Ishikawa (cell line): ENCODE data around the gene TTC29.

ENCODE experiments used
- CEBPB ChIP-seq: IDR thresholded peaks from 2 replicates; pipeline ENCODE4 v1.6.1; 2012
- CREB1 ChIP-seq: IDR thresholded peaks from 2 replicates; pipeline ENCODE4 v1.6.1; 2012; ENCODE audit warnings: low read depth
- EGR1 ChIP-seq: IDR thresholded peaks from 2 replicates; pipeline ENCODE4 v1.6.1; 2012
- EP300 ChIP-seq: IDR thresholded peaks from 2 replicates; pipeline ENCODE4 v1.6.1; 2012; ENCODE audit warnings: borderline replicate concordance
- FOXM1 ChIP-seq: IDR thresholded peaks from 2 replicates; pipeline ENCODE4 v1.6.1; 2012; ENCODE audit warnings: low read depth, borderline replicate concordance
- MAX ChIP-seq: IDR thresholded peaks from 2 replicates; pipeline ENCODE4 v1.6.1; 2012
- NFIC ChIP-seq: IDR thresholded peaks from 2 replicates; pipeline ENCODE4 v1.6.1; 2012
- RAD21 ChIP-seq: IDR thresholded peaks from 2 replicates; pipeline ENCODE4 v1.6.1; 2012; ENCODE audit warnings: low read depth
- REST ChIP-seq: IDR thresholded peaks from 2 replicates; pipeline ENCODE4 v1.6.1; 2012; ENCODE audit warnings: low read depth, mild to moderate bottlenecking
- TAF1 ChIP-seq: IDR thresholded peaks from 2 replicates; pipeline ENCODE4 v1.6.1; 2012; ENCODE audit warnings: low read depth, mild to moderate bottlenecking
- TCF12 ChIP-seq: IDR thresholded peaks from 2 replicates; pipeline ENCODE4 v1.6.1; 2012; ENCODE audit warnings: low read depth
- TEAD4 ChIP-seq: IDR thresholded peaks from 2 replicates; pipeline ENCODE4 v1.6.1; 2012
- USF1 ChIP-seq: IDR thresholded peaks from 2 replicates; pipeline ENCODE4 v1.6.1; 2012
- YY1 ChIP-seq: IDR thresholded peaks from 2 replicates; pipeline ENCODE4 v1.6.1; 2012; ENCODE audit warnings: low read depth
- ZBTB7A ChIP-seq: IDR thresholded peaks from 2 replicates; pipeline ENCODE4 v1.6.1; 2012; ENCODE audit warnings: low read depth

Gene TTC29

GRCh38 chr4:146844761-146845160 lies 100.9 kb downstream of the TTC29 start:
- no peak for TF ChIP-seq TEAD4
- no peak for TF ChIP-seq RAD21

GRCh38 chr4:146842876-146843275 lies 102.8 kb downstream of the TTC29 start:
- no peak for TF ChIP-seq TEAD4
- TF ChIP-seq NFIC = no peak
- no peak for TF ChIP-seq CREB1

GRCh38 chr4:146840731-146841130 lies 104.9 kb downstream of the TTC29 start:
- TF ChIP-seq MAX (no peak), TAF1 (no peak), TCF12 (no peak), CEBPB (no peak), FOXM1 (no peak), CREB1 (no peak), USF1 (no peak), EP300 (no peak), NFIC (no peak), TEAD4 (no peak)

GRCh38 chr4:146835096-146835495 lies 110.6 kb downstream of the TTC29 start:
- no peak for TF ChIP-seq MAX
- no peak for TF ChIP-seq REST
- no peak for TF ChIP-seq TEAD4
- no peak for TF ChIP-seq CREB1
- TF ChIP-seq USF1 = no peak
- TF ChIP-seq EP300 = no peak
- TF ChIP-seq TCF12 = no peak
- no peak for TF ChIP-seq NFIC
- TF ChIP-seq FOXM1 = no peak
- no peak for TF ChIP-seq EGR1
- no peak for TF ChIP-seq CEBPB
- TF ChIP-seq RAD21 = no peak

GRCh38 chr4:146834263-146835034 lies 111.2 kb downstream of the TTC29 start:
- no peak for TF ChIP-seq RAD21
- TF ChIP-seq EGR1 = no peak
- TF ChIP-seq TEAD4 = no peak
- TF ChIP-seq TCF12 = no peak
- no peak for TF ChIP-seq ZBTB7A
- no peak for TF ChIP-seq FOXM1
- TF ChIP-seq CREB1 = no peak
- no peak for TF ChIP-seq YY1
- TF ChIP-seq EP300 = no peak
- TF ChIP-seq CEBPB = no peak
- no peak for TF ChIP-seq NFIC
- TF ChIP-seq REST = no peak
- no peak for TF ChIP-seq USF1
- no peak for TF ChIP-seq TAF1
- TF ChIP-seq MAX = no peak

- no peak for TF ChIP-seq RAD21
- TF ChIP-seq TAF1 = no peak
- TF ChIP-seq EP300 = no peak
- TF ChIP-seq ZBTB7A = no peak
- TF ChIP-seq USF1 = no peak
- TF ChIP-seq EGR1 = no peak
- TF ChIP-seq YY1 = no peak
These were observed 112.1 kb downstream of the TTC29 start for GRCh38 chr4:146833530-146833929.
